NB4 (cell line): ENCODE data around the gene ZFYVE27.

Source experiments
- DNase-seq: peaks from one replicate; pipeline ENCODE4 v3.0.0; 2010; ENCODE audit warnings: low read depth
- H3K4me3 ChIP-seq: one replicate; pipeline ENCODE4 v1.5.1; 2011; ENCODE audit warnings: mild to moderate bottlenecking, low read depth, low read length, moderate library complexity
- MYC ChIP-seq: IDR thresholded peaks from 2 replicates; pipeline ENCODE4 v1.6.1; 2011; ENCODE audit warnings: low read depth, low read length
- POLR2A ChIP-seq: IDR thresholded peaks from 2 replicates; pipeline ENCODE4 v1.6.1; 2011; ENCODE audit warnings: mild to moderate bottlenecking; ENCODE audit not compliant: insufficient read length; ENCODE audit errors: extremely low read depth
- TF ChIP-seq, protein P1 (sequence below): IDR thresholded peaks from one replicate; pipeline ENCODE4 v1.5.1; 2012; ENCODE audit warnings: low read depth, low read length
- TF ChIP-seq, protein P2 (sequence below): IDR thresholded peaks from 2 replicates; pipeline ENCODE4 v1.6.1; 2011; ENCODE audit warnings: low read depth, low read length

Gene ZFYVE27

DNA sequence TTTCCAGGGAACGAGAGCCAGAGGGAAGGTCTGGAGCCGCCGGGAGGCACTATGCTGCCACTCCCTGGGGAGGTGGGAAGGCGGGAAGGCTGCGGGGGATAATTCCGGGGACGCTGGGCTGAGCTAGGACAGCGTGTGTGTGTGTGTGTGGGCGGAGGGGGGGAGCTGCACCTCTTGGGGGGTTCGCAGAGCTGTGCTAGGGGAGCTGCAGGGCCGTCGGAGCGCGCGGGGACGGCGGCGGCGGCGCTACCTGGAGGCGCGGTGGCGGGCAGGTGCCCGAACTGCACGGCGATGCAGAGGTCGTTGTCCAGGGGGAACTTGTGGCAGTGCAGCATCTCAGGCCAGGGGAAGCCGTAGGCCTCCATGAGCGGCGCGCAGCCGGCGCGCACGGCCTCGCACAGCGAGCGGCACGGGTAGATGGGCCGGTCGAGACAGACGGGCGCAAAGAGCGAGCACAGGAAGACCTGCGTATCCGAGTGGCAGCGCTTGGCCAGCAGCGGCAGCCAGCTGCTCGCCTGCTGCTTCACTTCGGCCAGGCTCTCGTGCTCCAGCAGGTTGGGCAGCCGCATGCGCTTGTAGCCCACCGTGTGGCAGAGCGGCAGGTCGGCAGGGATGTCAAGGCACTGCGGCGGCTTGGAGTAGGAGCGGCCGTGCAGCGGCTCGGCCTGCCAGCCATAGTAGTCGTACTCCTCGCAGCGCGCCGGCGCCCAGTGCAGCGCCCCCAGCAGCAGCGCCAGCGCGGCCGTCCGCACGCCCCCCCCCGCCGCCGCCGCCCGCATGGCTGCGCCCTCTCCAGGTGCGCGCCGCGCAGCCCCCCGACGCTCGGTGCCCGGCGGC, 34.3 kb downstream of the ZFYVE27 start:
- DNase-seq, result peak; percentile 22
- H3K4me3 ChIP-seq, result no peak overlapping the region
- TF ChIP-seq MYC (no peak), POLR2A (no peak)
- TF ChIP-seq, protein P1, sequence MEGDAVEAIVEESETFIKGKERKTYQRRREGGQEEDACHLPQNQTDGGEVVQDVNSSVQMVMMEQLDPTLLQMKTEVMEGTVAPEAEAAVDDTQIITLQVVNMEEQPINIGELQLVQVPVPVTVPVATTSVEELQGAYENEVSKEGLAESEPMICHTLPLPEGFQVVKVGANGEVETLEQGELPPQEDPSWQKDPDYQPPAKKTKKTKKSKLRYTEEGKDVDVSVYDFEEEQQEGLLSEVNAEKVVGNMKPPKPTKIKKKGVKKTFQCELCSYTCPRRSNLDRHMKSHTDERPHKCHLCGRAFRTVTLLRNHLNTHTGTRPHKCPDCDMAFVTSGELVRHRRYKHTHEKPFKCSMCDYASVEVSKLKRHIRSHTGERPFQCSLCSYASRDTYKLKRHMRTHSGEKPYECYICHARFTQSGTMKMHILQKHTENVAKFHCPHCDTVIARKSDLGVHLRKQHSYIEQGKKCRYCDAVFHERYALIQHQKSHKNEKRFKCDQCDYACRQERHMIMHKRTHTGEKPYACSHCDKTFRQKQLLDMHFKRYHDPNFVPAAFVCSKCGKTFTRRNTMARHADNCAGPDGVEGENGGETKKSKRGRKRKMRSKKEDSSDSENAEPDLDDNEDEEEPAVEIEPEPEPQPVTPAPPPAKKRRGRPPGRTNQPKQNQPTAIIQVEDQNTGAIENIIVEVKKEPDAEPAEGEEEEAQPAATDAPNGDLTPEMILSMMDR, result no peak
- TF ChIP-seq, protein P2, sequence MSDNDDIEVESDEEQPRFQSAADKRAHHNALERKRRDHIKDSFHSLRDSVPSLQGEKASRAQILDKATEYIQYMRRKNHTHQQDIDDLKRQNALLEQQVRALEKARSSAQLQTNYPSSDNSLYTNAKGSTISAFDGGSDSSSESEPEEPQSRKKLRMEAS, result no peak

DNA sequence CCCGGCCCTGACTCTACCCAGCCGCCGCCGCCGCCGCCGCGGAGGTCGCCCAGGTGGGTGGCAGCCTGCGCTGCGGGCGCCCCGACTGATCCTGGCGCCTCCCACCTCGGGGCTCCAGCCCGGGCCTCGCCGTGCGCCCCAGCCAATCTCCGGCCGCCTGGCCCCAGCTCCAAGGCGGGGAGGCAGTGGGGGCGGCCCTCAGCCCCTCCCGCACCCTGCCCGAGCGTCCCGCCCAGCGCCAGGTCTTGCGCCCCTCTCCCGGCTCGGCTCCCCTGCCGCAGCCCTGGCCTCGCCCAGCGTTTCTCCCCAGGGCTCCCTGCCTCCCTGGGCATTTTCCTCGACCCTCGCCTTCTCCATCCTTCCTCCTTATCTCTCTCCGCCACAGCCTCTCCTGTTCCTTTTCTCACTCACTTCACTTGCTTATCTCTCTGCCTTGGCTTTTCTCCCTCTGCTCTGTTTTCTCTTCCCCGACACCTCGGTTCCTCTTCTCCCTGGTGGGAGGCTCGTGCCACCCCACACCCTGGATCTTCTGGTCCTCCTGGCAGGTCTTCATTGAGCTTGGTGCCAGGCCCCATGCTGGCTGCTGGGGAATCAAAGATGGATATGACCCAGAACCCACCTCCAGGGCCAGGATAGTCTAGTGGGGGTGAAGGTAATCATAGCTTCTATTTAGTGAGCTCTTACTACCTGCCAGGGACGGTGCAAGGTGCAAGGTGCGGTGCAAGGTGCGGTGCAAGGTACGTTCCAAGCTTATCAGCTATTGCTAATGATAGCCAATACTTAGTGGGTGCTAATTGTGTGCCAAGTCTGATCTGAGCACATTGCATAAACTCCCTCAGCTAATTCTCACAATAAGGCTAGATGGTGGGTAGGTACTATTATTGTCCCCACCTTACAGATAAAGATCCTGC, 35.2 kb downstream of the ZFYVE27 start, which contains the start of gene SFRP5:
Gene SFRP5 (minus strand): TSS at position 87 of the 911 bp plus-strand sequence. CDS start 166 bp downstream, outside the sequence.
- TF ChIP-seq POLR2A (no peak), MYC (no peak)
- TF ChIP-seq, protein P1, result no peak
- TF ChIP-seq, protein P2, result no peak
- no peak within 1 kb of the TSS for H3K4me3 ChIP-seq
- DNase-seq, result no peak

DNA sequence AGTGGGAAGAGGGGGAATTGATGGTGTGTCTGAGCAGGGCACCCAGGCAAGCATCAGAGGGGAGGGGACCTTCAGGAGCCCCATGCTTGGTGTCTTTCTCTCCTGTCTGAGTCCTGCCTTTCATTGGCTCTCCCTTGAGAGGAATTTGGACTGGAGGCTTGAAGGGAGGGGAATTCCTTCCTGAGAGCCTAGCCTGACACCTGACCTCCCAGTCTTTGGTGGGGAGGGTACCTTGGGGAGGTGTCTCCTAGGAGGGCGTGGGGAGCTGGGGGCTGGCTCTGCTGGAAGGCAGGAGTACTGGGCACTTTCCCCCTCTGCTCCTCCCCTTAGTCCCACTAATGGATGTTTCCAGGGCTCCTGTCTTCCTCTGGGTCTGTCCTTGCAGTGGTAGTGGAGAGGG, 36.2 kb downstream of the ZFYVE27 start:
- no peak overlapping the region for H3K4me3 ChIP-seq
- TF ChIP-seq, protein P1, result no peak
- no peak for TF ChIP-seq MYC
- TF ChIP-seq, protein P2, result no peak
- no peak for TF ChIP-seq POLR2A
- no peak for DNase-seq

DNA sequence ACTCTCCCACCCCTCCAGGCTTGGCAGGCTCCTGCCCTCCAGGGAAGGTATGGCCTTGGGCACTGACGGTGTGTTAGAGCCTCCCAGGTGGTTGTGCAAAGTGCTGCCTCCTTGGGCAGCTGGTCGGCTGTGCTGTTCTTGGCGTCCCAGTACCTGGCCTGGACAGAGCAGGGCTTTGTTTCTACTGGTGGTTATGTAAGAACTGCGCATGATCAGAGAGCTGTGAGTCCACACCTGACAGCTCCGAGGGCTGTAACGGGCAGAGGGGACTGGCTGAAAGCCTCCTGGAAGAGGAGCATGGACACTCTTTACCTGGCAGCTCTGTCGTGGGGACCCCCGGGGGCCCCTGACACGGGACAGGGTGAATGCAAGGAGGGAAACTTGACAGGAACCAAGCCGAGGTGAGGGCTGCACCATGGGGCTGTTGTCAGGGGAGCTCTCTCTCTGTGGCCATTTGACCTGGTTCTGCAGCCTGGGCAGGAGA, 37.9 kb downstream of the ZFYVE27 start:
- no peak for DNase-seq
- TF ChIP-seq, protein P2, result no peak
- TF ChIP-seq, protein P1, result no peak
- TF ChIP-seq MYC, result no peak
- TF ChIP-seq POLR2A, result no peak
- no peak overlapping the region for H3K4me3 ChIP-seq

DNA sequence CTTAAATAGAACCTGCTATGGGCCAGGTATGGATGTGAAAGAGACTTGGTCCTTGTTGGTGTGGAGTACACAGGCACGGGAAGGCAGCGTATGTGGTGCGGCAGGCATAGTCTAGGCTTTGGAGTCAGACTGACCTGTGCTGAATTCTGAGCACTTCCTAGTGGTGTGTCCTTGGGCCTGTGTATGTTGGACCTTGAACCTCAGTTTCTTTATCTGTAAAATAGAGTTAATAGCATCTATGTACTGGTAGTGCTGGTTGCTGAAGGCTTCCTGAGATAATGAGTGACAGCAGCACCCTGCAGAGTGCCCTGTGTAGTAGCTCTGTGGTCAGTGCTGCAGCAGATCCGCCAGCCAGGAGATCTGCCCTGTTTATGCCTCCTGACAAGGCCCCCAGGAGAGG, 40.2 kb downstream of the ZFYVE27 start:
- DNase-seq, result no peak
- TF ChIP-seq POLR2A, result no peak
- TF ChIP-seq MYC, result no peak
- TF ChIP-seq, protein P1, result no peak
- TF ChIP-seq, protein P2, result no peak
- H3K4me3 ChIP-seq, result no peak overlapping the region
